B cell (primary cell): ENCODE data around the gene CCDC194.

Experiments
- CTCF ChIP-seq: fragments of 200-600 bp; IDR thresholded peaks from one replicate; pipeline ENCODE4 v1.8.0; 2022; ENCODE audit warnings: antibody characterized with exemption, mild to moderate bottlenecking
- EZH2 ChIP-seq: IDR thresholded peaks from 2 replicates; pipeline ENCODE4 v1.6.1; 2012; ENCODE audit warnings: borderline replicate concordance, low read depth, mild to moderate bottlenecking, moderate library complexity, low read length; ENCODE audit not compliant: insufficient read depth, poor library complexity, severe bottlenecking

- TF ChIP-seq CTCF (no peak), EZH2 (no peak)
These were observed 24.7 kb upstream of the CCDC194 start for GRCh38 chr19:17418710-17419109.
